Stimulated activated naive CD8-positive, alpha-beta T cell treated with anti-CD3 and anti-CD28 coated beads, Interleukin-15, amount 100 ng/mL, for 72 hours (primary cell): ENCODE results near the gene PEAK1.

ENCODE experiments used
- ATAC-seq: fragments of 150-1000 bp; cut with Tn5 transposase; 2 replicates; pipeline ENCODE4 v1.10.0; 2021; ENCODE audit warnings: mild to moderate bottlenecking, moderate library complexity
- DNase-seq, 2 donors: peaks; one replicate each; pipeline ENCODE4 v3.0.0; 2021 to 2022
- H3K27ac Mint-ChIP-seq, 2 donors: one replicate each; pipeline ENCODE4 v1.8.0; 2022; ENCODE audit warnings: mild to moderate bottlenecking in 2 of 2, mixed read lengths in 2 of 2, moderate library complexity in 2 of 2
- H3K27me3 Mint-ChIP-seq: one replicate; pipeline ENCODE4 v1.8.0; 2022; ENCODE audit warnings: mixed read lengths
- H3K4me1 Mint-ChIP-seq: one replicate; pipeline ENCODE4 v1.8.0; 2022; ENCODE audit warnings: mild to moderate bottlenecking, mixed read lengths
- H3K4me3 Mint-ChIP-seq, 2 donors: one replicate each; pipeline ENCODE4 v1.8.0; 2022; ENCODE audit warnings: mild to moderate bottlenecking in 2 of 2, mixed read lengths in 2 of 2, moderate library complexity in 1 of 2
- H3K9me3 Mint-ChIP-seq, 2 donors: one replicate each; pipeline ENCODE4 v1.8.0; 2022; ENCODE audit warnings: mixed read lengths in 2 of 2

The PEAK1 gene

DNA sequence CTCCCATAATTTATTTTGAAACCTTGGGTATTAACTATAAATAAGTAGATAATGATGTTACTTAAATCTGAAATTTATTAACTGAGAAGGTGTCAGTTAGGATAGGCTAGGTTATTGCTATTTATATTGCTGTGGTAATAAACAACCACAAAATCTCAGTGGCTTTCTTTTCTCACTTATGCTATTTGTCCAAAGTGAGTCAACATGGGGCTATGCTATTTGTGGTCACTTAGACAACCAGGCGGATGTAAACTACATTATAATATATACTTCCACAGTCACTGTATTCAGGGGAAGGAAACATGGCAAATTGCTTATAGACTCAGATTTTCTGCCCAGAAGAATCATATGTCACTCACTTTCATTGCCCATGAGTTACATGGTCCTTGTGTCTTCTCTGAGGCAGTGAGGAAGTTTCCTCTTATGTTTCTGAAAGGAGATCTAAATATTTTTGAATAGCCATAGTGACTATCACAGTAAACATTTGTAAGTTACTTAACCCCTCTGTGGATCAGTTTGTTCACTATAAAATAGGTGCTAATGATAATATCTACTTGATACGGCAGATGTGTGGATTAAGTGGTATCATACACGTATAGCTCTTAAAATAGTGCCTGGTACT is 20.6 kb upstream of the PEAK1 start:
- no peak overlapping the region for H3K27ac Mint-ChIP-seq
- H3K27me3 Mint-ChIP-seq: no peaks in the 10 kb centered on the region
- no peaks in the 10 kb centered on the region for H3K9me3 Mint-ChIP-seq
- H3K4me1 Mint-ChIP-seq: peaks cover 39% of the 10 kb centered on the region
- DNase-seq: no peak
- ATAC-seq: no peak
- H3K4me3 Mint-ChIP-seq: no peak overlapping the region

DNA sequence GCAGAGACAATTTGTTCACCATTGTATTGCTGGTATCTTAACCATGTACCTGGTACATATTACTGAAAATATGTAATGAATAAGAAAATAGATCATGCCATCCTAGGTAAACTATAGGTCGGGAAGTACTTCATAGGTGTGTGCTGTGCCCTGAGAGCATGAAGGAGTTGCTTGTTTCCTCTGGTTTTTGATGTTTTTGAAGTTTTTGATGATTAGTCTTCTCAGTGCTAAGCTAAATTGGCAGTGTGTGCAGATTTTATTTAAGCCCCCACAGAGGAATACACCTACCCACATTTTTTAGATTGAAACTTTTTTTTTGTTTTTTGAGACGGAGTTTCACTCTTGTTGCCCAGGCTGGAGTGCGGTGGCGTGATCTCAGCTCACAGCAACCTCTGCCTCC is 17.4 kb upstream of the PEAK1 start:
- no peak for ATAC-seq
- no peak for DNase-seq
- H3K4me1 Mint-ChIP-seq: peaks cover 41% of the 10 kb centered on the region

DNA sequence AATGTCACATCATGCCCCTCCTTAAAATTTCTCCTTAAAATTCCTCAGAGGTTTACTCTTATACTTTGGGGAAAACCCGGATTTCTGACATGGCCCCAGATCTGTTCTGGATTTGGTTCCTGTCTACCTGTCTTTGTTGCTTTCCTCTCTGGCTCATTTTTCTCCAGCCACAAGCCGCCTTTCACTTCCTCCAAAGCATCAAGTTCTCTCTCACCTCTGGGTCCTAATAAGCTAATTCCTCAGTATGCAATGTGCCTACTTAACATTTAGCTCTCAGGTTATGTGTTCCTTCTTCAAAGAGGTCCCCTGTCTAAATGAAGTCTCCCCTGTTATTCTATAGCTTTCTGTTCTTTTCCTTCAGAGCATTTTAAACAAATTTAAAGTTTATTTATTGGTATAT is 16.9 kb upstream of the PEAK1 start:
- Mint-ChIP-seq H3K27ac (peak overlapping the region in 1 of 2 donors; percentile 63), H3K4me1 (peaks cover 38% of the 10 kb centered on the region)

More for the DNA sequence above, 17.4 kb upstream of the PEAK1 start:
- Mint-ChIP-seq H3K27ac (peak overlapping the region in 1 of 2 donors; percentile 63), H3K4me3 (peak overlapping the region; percentile 27 to 36), H3K9me3 (no peaks in the 10 kb centered on the region), H3K27me3 (no peaks in the 10 kb centered on the region)

DNA sequence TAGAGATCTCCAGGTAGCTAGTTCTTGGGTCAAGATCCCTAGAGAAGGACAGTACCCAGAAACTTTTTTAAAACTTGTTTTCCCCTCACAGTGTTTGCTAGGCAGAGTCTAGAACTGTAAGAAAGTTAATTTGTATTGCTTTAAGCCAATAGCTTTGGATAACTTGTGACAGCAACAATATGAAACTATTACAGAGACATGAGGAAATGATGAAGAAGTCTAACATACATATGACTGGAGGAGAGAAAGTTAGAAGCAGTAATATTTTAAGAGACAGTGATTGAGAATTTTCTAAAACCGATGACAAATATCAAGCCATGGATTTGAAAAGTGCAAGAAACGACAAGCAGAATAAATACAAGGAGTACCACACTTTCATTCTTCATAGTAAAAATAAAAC is 10.7 kb upstream of the PEAK1 start:
- Mint-ChIP-seq H3K4me3 (no peak overlapping the region), H3K4me1 (peaks cover 52% of the 10 kb centered on the region), H3K27me3 (no peaks in the 10 kb centered on the region), H3K27ac (no peak overlapping the region), H3K9me3 (no peaks in the 10 kb centered on the region)
- no peak for DNase-seq
- no peak for ATAC-seq

More for the DNA sequence above, 16.9 kb upstream of the PEAK1 start:
- ATAC-seq: no peak
- DNase-seq: no peak
- no peaks in the 10 kb centered on the region for H3K9me3 Mint-ChIP-seq
- no peaks in the 10 kb centered on the region for H3K27me3 Mint-ChIP-seq
- peak overlapping the region; percentile 27 to 36 for H3K4me3 Mint-ChIP-seq

DNA sequence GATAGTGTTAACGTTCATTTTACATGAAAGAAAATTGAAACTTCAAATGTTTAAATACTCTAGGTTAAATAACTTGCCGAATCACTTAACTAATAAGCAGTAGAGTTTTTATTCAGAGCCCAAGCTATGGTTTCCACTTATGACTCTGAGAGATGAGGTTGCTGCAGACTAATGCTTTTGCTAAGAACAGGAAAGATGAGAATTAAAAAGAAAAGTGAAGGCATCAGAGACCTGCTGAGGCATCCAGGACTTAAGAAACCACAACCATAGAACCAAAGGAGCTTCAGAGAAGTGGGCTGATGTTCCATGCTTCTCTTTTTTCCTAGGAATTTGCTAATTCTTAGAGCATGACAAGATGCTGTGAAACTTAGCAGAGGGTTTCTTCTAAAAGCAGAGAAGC is 10.3 kb upstream of the PEAK1 start:
- H3K4me1 Mint-ChIP-seq: peaks cover 54% of the 10 kb centered on the region
- H3K9me3 Mint-ChIP-seq: no peaks in the 10 kb centered on the region
- H3K27ac Mint-ChIP-seq: peak overlapping the region in 1 of 2 donors; percentile 24
- DNase-seq (no peak), ATAC-seq (peak; percentile 78)
- no peak overlapping the region for H3K4me3 Mint-ChIP-seq
- no peaks in the 10 kb centered on the region for H3K27me3 Mint-ChIP-seq

DNA sequence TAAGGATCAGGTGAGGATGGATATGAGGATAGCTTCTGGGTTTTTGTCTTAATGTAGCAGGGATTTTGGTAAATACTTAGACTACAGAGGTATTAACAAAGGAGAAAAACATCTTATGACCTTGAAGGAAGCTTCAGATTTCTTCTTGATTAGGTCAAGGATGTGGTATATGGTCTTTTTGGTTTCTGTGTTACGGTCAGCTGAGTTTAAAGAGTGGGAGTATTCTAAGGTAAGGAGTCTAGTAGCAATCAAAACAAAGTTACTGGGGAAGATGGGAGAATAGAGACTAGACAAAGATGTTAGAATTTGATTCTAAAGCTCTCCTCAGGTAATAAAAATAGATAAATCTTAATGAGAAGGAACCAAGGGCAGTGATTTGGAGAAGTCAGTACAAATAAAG is 7.0 kb upstream of the PEAK1 start:
- peak overlapping the region in 1 of 2 donors; percentile 27 for H3K27ac Mint-ChIP-seq
- H3K4me3 Mint-ChIP-seq: peak overlapping the region; percentile 0 to 36
- DNase-seq: no peak
- no peaks in the 10 kb centered on the region for H3K27me3 Mint-ChIP-seq
- H3K9me3 Mint-ChIP-seq: no peaks in the 10 kb centered on the region
- H3K4me1 Mint-ChIP-seq: peaks cover 69% of the 10 kb centered on the region
- peak; percentile 54 for ATAC-seq

DNA sequence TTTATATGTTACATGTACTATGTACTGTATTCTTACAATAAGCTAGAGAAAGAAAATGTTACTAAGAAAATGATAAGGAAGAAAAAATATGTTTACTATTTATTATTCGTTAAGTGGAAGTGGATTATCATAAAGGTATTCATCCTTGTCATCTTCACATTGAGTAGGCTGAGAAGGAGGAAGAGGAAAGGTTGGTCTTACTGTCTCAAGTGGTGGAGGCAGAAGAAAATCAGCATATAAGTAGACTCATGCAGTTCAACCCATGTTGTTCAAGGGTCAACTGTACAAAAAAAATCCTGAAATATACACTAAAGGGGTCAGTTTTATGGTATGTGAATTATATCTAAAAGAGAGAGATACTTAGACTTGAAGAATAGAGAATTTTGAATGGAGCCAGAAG is 6.5 kb upstream of the PEAK1 start:
- Mint-ChIP-seq H3K27me3 (no peaks in the 10 kb centered on the region), H3K9me3 (no peaks in the 10 kb centered on the region), H3K4me1 (peaks cover 69% of the 10 kb centered on the region), H3K27ac (peak overlapping the region in 1 of 2 donors; percentile 4), H3K4me3 (peak overlapping the region; percentile 5 to 36)
- ATAC-seq (no peak), DNase-seq (no peak)

DNA sequence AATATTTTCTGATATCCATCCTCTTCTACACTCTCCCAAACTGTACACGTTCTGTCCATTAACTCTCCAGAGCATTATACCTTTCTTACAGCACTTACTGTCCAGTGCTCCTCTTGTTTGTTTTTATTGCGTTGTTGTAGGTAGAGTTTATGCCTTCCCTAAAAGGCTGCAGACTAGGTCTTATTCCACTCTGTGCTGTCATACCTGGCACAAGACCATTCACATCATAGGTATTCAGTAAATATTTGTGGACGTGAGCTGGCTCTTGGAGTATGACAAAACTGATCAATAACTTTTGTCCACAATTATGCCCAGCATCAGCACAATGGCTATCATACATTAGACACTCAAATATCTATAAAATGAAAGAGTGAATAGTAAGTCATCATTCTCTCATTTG is 5.2 kb upstream of the PEAK1 start:
- Mint-ChIP-seq H3K4me3 (no peak overlapping the region), H3K27me3 (no peaks in the 10 kb centered on the region), H3K27ac (no peak overlapping the region), H3K9me3 (no peaks in the 10 kb centered on the region), H3K4me1 (peaks cover 60% of the 10 kb centered on the region)
- ATAC-seq (no peak), DNase-seq (no peak)

DNA sequence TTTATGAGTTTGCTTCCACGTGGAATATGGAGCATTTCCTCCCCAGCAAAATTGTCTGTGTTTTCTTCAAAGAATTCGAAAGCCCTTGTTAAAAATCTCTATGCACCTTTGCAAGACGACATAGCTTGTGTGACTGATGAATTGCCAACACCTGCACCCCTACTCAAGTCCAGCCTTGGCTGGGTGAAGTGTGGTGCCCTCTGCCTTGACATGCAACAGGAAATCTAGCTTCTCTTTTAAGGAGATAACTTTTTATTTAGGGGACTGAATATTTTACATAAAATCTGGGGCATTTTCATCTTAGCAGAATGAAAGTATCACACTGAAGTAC is 1.4 kb upstream of the PEAK1 start:
- no peaks in the 10 kb centered on the region for H3K9me3 Mint-ChIP-seq
- H3K4me1 Mint-ChIP-seq: peaks cover 58% of the 10 kb centered on the region
- no peak for ATAC-seq
- H3K4me3 Mint-ChIP-seq: peak overlapping the region; percentile 97 to 100
- peak in 1 of 2 donors; percentile 8 for DNase-seq
- H3K27me3 Mint-ChIP-seq: no peaks in the 10 kb centered on the region
- peak overlapping the region; percentile 99 to 100 for H3K27ac Mint-ChIP-seq

DNA sequence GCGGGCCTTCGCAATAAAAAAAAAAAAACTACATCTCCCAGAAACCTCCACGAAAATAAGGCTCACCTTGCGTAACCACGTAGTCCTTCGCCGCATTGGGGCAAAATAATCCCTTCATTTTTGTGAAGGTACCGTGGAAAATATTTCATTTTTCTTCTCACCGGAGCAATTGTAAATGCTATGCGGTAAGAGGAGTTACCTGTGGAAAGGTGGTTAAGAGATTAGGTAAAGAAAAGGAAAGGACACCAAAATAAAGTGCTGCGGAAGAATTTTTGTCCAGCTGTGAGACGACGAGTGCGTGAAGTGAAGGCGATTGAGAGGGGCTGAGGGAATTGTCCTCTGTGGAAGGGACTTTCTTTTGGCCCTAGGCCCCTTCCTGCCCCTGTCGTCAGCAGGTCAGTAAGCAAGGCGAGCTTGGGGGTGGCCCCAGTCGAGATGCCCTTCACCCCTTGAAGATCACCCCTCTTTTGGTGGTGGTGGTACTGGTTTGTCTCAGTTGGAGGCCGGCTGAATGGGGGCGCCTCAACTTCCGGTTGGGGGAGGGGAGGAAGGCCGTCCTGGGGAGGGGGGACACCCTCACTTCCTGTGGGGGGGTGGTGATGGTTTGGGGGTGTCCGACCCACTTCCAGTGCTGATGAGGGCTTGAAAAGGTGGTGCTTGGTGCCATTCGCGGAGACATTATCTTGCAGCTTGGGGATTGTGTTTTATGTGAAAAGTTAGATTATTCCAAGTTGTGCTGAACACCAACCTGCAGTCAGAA is 886 bp upstream of the PEAK1 start, which contains the start of gene HMG20A:
Gene HMG20A, plus strand, starts transcription at position 279 of the 760 bp plus-strand sequence. CDS start 37,520 bp downstream, outside the sequence.
- H3K4me1 Mint-ChIP-seq: peaks cover 52% of the 10 kb centered on the region
- ATAC-seq: peak; percentile 62

DNA sequence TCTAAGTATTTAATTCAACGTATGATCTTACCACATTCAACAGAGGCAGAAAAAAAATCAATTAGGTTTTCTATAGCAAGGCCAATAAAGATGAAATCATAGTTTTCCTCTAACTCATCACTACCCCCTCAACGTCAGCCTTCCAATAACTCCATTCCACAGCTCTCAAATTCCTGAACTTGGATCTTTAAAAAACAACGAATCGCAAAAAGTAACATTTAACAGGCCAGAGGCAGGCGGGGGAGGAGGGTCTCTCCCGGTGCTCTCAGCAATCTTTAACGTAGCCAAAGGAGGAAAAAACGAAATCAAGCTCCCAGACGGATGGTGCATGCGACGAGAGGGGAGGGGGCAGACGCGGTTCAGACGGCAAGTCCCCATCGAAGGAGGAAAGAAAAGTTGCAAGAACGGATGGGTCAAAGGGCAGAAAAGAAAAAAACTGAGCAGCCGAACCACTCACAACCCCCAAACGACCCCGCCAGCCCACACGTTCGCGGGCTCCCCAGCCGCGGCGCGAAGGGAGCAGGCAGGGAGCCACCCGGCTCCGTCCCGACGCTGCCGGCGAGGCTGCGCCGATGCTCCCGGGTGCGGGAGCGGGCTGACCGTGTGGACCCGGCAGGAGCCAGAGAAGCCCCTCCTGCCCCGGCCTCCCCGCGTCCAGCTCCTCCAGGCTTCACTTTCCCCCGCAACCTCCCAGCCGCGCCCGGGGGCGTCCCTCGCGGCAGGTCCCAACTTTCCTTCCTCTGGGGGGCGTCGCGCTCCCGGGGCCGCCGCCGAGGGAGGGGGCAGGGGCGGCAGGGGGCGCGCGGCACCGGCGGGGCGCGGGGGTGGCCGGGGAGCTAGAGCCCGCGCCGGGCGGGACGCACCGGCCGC is 703 bp downstream of the PEAK1 start:
- H3K4me3 Mint-ChIP-seq: peak overlapping the region; percentile 96
- H3K9me3 Mint-ChIP-seq: no peaks in the 10 kb centered on the region

More for the DNA sequence above, 886 bp upstream of the PEAK1 start, which contains the start of gene HMG20A:
- H3K27me3 Mint-ChIP-seq: no peaks in the 10 kb centered on the region
- peak within 1 kb of the TSS; percentile 99 to 100 for H3K27ac Mint-ChIP-seq
- DNase-seq: peak; percentile 56 to 69
- no peaks in the 10 kb centered on the region for H3K9me3 Mint-ChIP-seq
- H3K4me3 Mint-ChIP-seq: peak within 1 kb of the TSS; percentile 97 to 100

DNA sequence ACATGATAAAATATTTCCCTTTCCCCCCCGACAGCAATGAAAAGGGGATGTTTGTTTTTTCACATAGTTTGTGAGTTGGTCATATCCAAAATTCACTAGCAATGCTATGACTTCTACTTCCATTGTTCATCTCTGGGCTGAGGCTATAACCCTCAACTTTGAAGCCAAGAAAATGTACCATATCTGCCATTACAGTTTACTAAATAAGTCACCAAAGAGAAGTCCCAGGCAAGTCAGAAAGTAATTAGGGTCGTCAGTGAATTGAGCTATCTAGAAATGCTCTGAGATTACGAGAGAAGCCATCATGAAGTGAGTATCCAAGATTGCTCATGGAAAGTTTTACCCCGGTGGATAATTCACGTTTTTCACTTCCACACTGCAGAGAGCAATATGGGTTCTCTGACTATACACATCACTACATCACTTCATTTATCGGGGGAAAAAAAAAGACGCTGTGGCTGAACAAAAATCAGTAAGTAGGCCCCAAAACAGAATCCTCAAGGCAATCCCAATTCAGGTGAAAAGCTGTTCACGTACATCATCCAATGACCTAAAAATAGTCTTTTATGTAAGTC is 1.4 kb downstream of the PEAK1 start:
- peak overlapping the region; percentile 96 for H3K4me3 Mint-ChIP-seq
- ATAC-seq (no peak), DNase-seq (no peak)
- no peaks in the 10 kb centered on the region for H3K9me3 Mint-ChIP-seq
- peaks cover 29% of the 10 kb centered on the region for H3K4me1 Mint-ChIP-seq
- H3K27me3 Mint-ChIP-seq: no peaks in the 10 kb centered on the region
- H3K27ac Mint-ChIP-seq: peak overlapping the region in 1 of 2 donors; percentile 94

More for the DNA sequence above, 703 bp downstream of the PEAK1 start:
- no peaks in the 10 kb centered on the region for H3K27me3 Mint-ChIP-seq
- peak; percentile 53 to 60 for DNase-seq
- ATAC-seq: peak; percentile 2
- peaks cover 36% of the 10 kb centered on the region for H3K4me1 Mint-ChIP-seq
- peak overlapping the region; percentile 81 to 94 for H3K27ac Mint-ChIP-seq

DNA sequence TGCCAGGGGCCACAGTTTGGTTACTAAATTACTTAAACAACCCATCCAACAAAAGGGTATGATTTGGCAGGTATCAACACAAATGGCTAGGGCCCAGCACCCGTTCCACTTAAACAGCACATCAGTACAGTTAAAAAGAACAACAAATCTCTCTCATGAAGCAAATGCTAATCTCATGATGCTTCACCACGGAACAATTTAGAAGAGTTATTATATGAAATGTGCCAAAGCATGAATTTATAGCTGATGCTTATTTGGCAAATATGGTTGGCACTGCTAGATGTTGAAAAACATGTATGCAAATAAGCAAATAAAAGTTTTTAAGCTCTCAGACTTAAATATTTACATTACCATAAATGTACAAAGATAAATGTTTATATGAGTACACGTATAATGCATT is 2.3 kb downstream of the PEAK1 start:
- Mint-ChIP-seq H3K4me1 (peaks cover 22% of the 10 kb centered on the region), H3K27me3 (no peaks in the 10 kb centered on the region), H3K27ac (no peak overlapping the region), H3K4me3 (peak overlapping the region in 1 of 2 donors; percentile 10), H3K9me3 (no peaks in the 10 kb centered on the region)
- DNase-seq (no peak), ATAC-seq (no peak)

DNA sequence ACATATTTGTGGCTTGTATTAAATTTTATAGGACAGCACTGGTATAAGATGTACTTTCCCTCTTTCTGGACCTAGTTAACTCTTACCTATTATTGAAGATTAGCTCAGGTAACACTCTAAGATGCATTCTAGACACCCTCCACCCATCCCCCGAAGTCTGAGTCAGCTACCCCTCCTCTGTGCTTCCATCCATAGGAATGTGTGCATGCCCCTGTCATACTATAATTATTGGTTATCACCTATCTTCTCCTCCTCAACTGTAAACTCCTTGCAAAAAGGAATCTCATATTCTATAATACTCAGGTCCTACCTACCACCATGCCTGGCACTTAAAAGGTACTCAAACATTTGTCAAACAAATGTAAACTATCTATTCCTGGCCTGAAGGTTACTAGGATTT is 3.0 kb downstream of the PEAK1 start:
- H3K27me3 Mint-ChIP-seq: no peaks in the 10 kb centered on the region
- no peak overlapping the region for H3K27ac Mint-ChIP-seq
- DNase-seq (no peak), ATAC-seq (no peak)
- peaks cover 21% of the 10 kb centered on the region for H3K4me1 Mint-ChIP-seq
- no peak overlapping the region for H3K4me3 Mint-ChIP-seq
- H3K9me3 Mint-ChIP-seq: no peaks in the 10 kb centered on the region

DNA sequence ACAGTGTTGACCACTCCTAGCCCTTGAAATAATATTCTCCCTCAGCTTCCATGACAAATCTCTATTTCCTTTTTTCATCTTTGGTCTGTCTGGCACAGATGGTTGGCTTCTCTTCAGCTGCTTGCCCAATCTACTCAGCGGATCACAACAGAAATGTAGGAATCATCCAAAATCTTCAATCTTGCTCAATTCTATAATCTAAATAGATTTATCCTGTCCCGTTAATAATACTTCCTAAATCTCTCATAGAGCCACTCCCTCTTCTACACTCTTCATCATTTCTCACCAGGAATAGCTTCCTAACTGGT is 3.8 kb downstream of the PEAK1 start:
- Mint-ChIP-seq H3K27ac (no peak overlapping the region), H3K4me3 (no peak overlapping the region), H3K9me3 (no peaks in the 10 kb centered on the region), H3K4me1 (peaks cover 21% of the 10 kb centered on the region), H3K27me3 (no peaks in the 10 kb centered on the region)
- DNase-seq: no peak
- no peak for ATAC-seq
